Neural cell (in vitro differentiated cells): ENCODE data around the gene KRTAP5-1. TPM values are rescaled to one million over a fixed set of nuclear protein-coding genes. Genes with fewer than 3 reads are reported as not detected.
A peak's percentile ranks its signal among the peaks of the same experiment; 100 is the strongest.

Experiments used
- H2AFZ ChIP-seq: fragments of 200-600, 300-800 bp; sonication (generic), shearing (Covaris generic); 2 replicates; pipeline ENCODE4 v1.6.0; 2014; ENCODE audit warnings: low read depth, mild to moderate bottlenecking, antibody characterized with exemption, low read length, moderate library complexity
- H3F3A ChIP-seq: fragments of 200-600 bp; shearing (Covaris generic); 2 replicates; pipeline ENCODE4 v1.6.1; 2016; ENCODE audit warnings: mild to moderate bottlenecking, moderate library complexity, mixed read lengths, antibody characterized with exemption, low read length; ENCODE audit not compliant: insufficient read depth, poor library complexity, severe bottlenecking
- H3K27ac ChIP-seq: fragments of 200-600, 300-800 bp; sonication (generic), shearing (Covaris generic); 2 replicates; pipeline ENCODE4 v1.5.1; 2014; ENCODE audit warnings: mild to moderate bottlenecking, low read length, moderate library complexity
- H3K27me3 ChIP-seq: fragments of 300-800, 200-600 bp; sonication (generic), shearing (Covaris generic); 2 replicates; pipeline ENCODE4 v1.6.0; 2014; ENCODE audit warnings: mild to moderate bottlenecking, low read depth, low read length, moderate library complexity; ENCODE audit not compliant: insufficient read depth
- H3K36me3 ChIP-seq: fragments of 300-800, 200-600 bp; sonication (generic), shearing (Covaris generic); 2 replicates; pipeline ENCODE4 v1.5.1; 2014; ENCODE audit warnings: mild to moderate bottlenecking, antibody characterized with exemption, low read length, moderate library complexity; ENCODE audit not compliant: insufficient read depth
- H3K4me2 ChIP-seq: fragments of 300-800, 200-600 bp; sonication (generic), shearing (Covaris generic); 2 replicates; pipeline ENCODE4 v1.6.0; 2014; ENCODE audit warnings: mild to moderate bottlenecking, low read length
- H3K4me3 ChIP-seq: fragments of 300-800, 200-600 bp; sonication (generic), shearing (Covaris generic); 2 replicates; pipeline ENCODE4 v1.5.1; 2014; ENCODE audit warnings: mild to moderate bottlenecking, low read length, moderate library complexity
- H3K79me2 ChIP-seq: fragments of 200-600 bp; shearing (Covaris generic); replicated peaks from 2 replicates; pipeline ENCODE4 v1.6.0; 2014; ENCODE audit warnings: mild to moderate bottlenecking, low read length, moderate library complexity; ENCODE audit not compliant: insufficient read depth
- H3K9ac ChIP-seq: fragments of 300-800, 200-600 bp; sonication (generic), shearing (Covaris generic); 2 replicates; pipeline ENCODE4 v1.6.1; 2016; ENCODE audit warnings: mild to moderate bottlenecking, low read length, mixed read lengths
- H3K9me2 ChIP-seq: fragments of 200-600 bp; shearing (Covaris generic); 2 replicates; pipeline ENCODE4 v1.6.1; 2016; ENCODE audit warnings: mild to moderate bottlenecking, low read length, mixed read lengths; ENCODE audit not compliant: insufficient read depth
- H3K9me3 ChIP-seq: fragments of 200-600, 300-800 bp; sonication (generic), shearing (Covaris generic); 2 replicates; pipeline ENCODE4 v1.6.1; 2016; ENCODE audit warnings: mild to moderate bottlenecking, mixed run types, low read length, moderate library complexity, mixed read lengths
- H4K20me1 ChIP-seq: fragments of 200-600 bp; shearing (Covaris generic); 2 replicates; pipeline ENCODE4 v1.6.1; 2016; ENCODE audit warnings: mild to moderate bottlenecking, mixed run types; ENCODE audit not compliant: insufficient read depth
- CTCF ChIP-seq: fragments of 450-650 bp; IDR thresholded peaks from 2 replicates; pipeline ENCODE4 v1.5.1; 2014; ENCODE audit warnings: antibody characterized with exemption, mild to moderate bottlenecking, moderate library complexity; ENCODE audit not compliant: poor library complexity, severe bottlenecking
- EP300 ChIP-seq: fragments of 450-650 bp; conservative IDR thresholded peaks from 2 replicates; pipeline ENCODE4 v1.6.1; 2014; ENCODE audit warnings: antibody characterized with exemption, mild to moderate bottlenecking, moderate library complexity; ENCODE audit not compliant: poor library complexity, severe bottlenecking
- EZH2 ChIP-seq: fragments of 200-600, 300-800 bp; shearing (Covaris generic), sonication (generic); IDR thresholded peaks from 2 replicates; pipeline ENCODE4 v1.6.1; 2014; ENCODE audit warnings: antibody characterized with exemption, low read length, borderline replicate concordance, mild to moderate bottlenecking; ENCODE audit not compliant: insufficient read depth, poor library complexity, severe bottlenecking
- MXI1 ChIP-seq: fragments of 450-650 bp; conservative IDR thresholded peaks from 2 replicates; pipeline ENCODE4 v1.6.1; 2014; ENCODE audit warnings: antibody characterized with exemption, mild to moderate bottlenecking; ENCODE audit not compliant: poor library complexity, severe bottlenecking
- POLR2AphosphoS5 ChIP-seq: IDR thresholded peaks from 2 replicates; pipeline ENCODE4 v1.6.1; 2012
- RAD21 ChIP-seq: fragments of 450-650 bp; conservative IDR thresholded peaks from 2 replicates; pipeline ENCODE4 v1.6.1; 2014; ENCODE audit warnings: antibody characterized with exemption, mild to moderate bottlenecking, moderate library complexity
- REST ChIP-seq: IDR thresholded peaks from 2 replicates; pipeline ENCODE4 v1.6.1; 2012; ENCODE audit warnings: borderline replicate concordance
- SMC3 ChIP-seq: fragments of 450-650 bp; conservative IDR thresholded peaks from 2 replicates; pipeline ENCODE4 v1.6.1; 2014; ENCODE audit warnings: antibody characterized with exemption, mild to moderate bottlenecking, moderate library complexity; ENCODE audit not compliant: poor library complexity
- TAF1 ChIP-seq: IDR thresholded peaks from 2 replicates; pipeline ENCODE4 v1.6.1; 2012; ENCODE audit warnings: low read depth
- polyA plus RNA-seq: library from polyadenylated mRNA; depleted of rRNA; stranded (reverse); fragments of >200 nt; gene quantifications from 2 replicates; pipeline ENCODE4 v1.2.3, GENCODE V29; 2014

Gene KRTAP5-1
- polyA plus RNA-seq, 1 donor from 2014 or later: not detected

- H4K20me1 ChIP-seq: no peaks in the 10 kb centered on the region
- no peak overlapping the region for H3K27ac ChIP-seq
- peak overlapping the region; percentile 62 for H3K9ac ChIP-seq
- H3K4me2 ChIP-seq: no peak overlapping the region
- H3K4me3 ChIP-seq: peak overlapping the region; percentile 67
- H3K27me3 ChIP-seq: peaks cover 64% of the 10 kb centered on the region
- peak; percentile 79 for TF ChIP-seq MXI1
- TF ChIP-seq REST: peak; percentile 38
- peak; percentile 28 for TF ChIP-seq TAF1
- TF ChIP-seq RAD21: peak; percentile 89
- no peak for TF ChIP-seq EP300
- TF ChIP-seq SMC3: peak; percentile 90
- peak; percentile 93 for TF ChIP-seq CTCF
- TF ChIP-seq EZH2: no peak
- TF ChIP-seq POLR2AphosphoS5: peak; percentile 37
- H3K36me3 ChIP-seq: no peaks in the 10 kb centered on the region
- no peaks in the 10 kb centered on the region for H3K79me2 ChIP-seq
- H3F3A ChIP-seq: no peaks in the 10 kb centered on the region
- no peaks in the 10 kb centered on the region for H3K9me2 ChIP-seq
- H3K9me3 ChIP-seq: no peaks in the 10 kb centered on the region
- no peak overlapping the region for H2AFZ ChIP-seq
These were observed 38.3 kb downstream of the KRTAP5-1 start for GRCh38 chr11:1546536-1547466.

- no peak overlapping the region for H3K4me2 ChIP-seq
These were observed 39.0 kb downstream of the KRTAP5-1 start for GRCh38 chr11:1546077-1546535.

More at GRCh38 chr11:1546077-1546535, 39.0 kb downstream of the KRTAP5-1 start:
- H3K79me2 ChIP-seq: no peaks in the 10 kb centered on the region
- no peaks in the 10 kb centered on the region for H3F3A ChIP-seq
- H3K4me3 ChIP-seq: peak overlapping the region; percentile 67
- no peak overlapping the region for H3K27ac ChIP-seq
- H4K20me1 ChIP-seq: no peaks in the 10 kb centered on the region
- H2AFZ ChIP-seq: no peak overlapping the region
- no peaks in the 10 kb centered on the region for H3K36me3 ChIP-seq
- TF ChIP-seq MXI1: no peak
- no peak for TF ChIP-seq EP300
- no peak for TF ChIP-seq TAF1
- TF ChIP-seq POLR2AphosphoS5: no peak
- no peak for TF ChIP-seq CTCF
- TF ChIP-seq EZH2: no peak
- no peak for TF ChIP-seq RAD21
- TF ChIP-seq SMC3: no peak
- TF ChIP-seq REST: no peak
- H3K27me3 ChIP-seq: peaks cover 64% of the 10 kb centered on the region
- no peaks in the 10 kb centered on the region for H3K9me3 ChIP-seq
- H3K9ac ChIP-seq: peak overlapping the region; percentile 62
- H3K9me2 ChIP-seq: no peaks in the 10 kb centered on the region
